C4-2B (cell line): ENCODE results near the gene SIK2.

Source experiments
- CTCF ChIP-seq: fragments of 450-650 bp; conservative IDR thresholded peaks from 2 replicates; pipeline ENCODE4 v1.5.1; 2017; ENCODE audit warnings: mild to moderate bottlenecking
- ZFX ChIP-seq: fragments of 450-650 bp; IDR thresholded peaks from 2 replicates; pipeline ENCODE4 v1.6.1; 2017

GRCh38 chr11:111737444-111738210, 135.4 kb downstream of the SIK2 start:
- TF ChIP-seq CTCF = no peak
- no peak for TF ChIP-seq ZFX
